ENCODE data around the gene CD300E.
"Not testable (repeated sequence)": the region's sequence is repeated elsewhere in the genome, so short reads cannot be mapped to it uniquely, and the experiment has no call there.

Gene CD300E

DNA sequence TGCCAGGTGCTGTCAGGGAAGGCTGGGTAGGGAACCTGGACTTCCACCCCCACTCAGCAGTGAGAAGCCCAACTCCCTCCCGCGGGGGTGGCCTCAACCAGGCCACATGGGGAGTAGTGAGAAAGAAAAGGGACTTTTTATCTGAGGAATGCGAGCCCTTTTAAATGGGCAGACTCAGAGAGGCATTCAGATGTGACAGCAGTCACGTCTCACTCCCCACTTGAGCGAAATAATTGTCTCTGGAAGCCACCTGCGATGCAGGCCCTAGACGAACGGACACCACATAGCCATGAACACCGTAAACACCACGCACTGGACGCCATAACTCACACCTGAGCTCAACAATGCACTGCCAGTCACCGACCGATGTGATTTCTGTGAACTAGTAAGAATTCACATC is 11.9 kb upstream of the CD300E start:
- no peak for DNase-seq (ENCODE audit: low read depth, low spot score)

DNA sequence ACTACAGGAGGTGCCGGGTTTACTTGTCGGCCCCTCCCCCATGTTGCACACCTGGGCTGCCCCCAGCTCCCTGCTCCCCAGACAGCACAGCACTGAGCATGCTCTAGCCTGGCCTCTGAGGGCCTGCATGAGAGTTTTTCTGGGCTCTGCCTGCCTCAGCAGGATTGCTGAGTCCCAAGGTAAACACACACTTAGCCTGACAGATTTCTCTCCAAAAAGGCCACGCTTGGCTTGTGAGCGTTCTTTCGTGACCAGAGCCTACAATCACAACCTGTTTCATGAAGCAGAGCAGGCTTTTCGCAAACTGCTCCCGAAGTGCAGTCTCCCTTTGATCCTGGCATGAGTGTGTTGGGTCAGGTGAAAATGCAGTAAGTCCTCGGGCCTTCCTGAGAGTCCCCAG is 9.8 kb upstream of the CD300E start:
- DNase-seq (ENCODE audit: low read depth, low spot score): no peak

DNA sequence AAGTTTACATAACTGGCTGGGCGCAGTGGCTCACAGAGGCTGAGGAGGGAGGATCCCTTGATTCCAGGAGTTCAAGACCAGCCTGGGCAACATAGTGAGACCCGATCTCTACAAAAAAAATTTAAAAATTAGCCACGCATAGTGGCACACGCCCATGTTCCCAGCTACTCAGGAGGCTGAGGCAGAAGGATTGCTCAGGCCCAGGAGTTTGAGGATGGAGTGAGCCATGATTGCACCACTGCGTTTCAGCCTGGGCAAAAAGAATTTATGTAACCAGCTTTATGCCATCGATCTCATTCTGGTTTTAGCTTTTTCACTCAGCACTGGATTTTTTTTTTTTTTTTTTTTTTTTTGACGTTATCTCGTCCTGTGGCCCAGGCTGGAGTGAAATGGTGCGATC is 9.1 kb upstream of the CD300E start:
- DNase-seq (ENCODE audit: low read depth, low spot score): no peak

DNA sequence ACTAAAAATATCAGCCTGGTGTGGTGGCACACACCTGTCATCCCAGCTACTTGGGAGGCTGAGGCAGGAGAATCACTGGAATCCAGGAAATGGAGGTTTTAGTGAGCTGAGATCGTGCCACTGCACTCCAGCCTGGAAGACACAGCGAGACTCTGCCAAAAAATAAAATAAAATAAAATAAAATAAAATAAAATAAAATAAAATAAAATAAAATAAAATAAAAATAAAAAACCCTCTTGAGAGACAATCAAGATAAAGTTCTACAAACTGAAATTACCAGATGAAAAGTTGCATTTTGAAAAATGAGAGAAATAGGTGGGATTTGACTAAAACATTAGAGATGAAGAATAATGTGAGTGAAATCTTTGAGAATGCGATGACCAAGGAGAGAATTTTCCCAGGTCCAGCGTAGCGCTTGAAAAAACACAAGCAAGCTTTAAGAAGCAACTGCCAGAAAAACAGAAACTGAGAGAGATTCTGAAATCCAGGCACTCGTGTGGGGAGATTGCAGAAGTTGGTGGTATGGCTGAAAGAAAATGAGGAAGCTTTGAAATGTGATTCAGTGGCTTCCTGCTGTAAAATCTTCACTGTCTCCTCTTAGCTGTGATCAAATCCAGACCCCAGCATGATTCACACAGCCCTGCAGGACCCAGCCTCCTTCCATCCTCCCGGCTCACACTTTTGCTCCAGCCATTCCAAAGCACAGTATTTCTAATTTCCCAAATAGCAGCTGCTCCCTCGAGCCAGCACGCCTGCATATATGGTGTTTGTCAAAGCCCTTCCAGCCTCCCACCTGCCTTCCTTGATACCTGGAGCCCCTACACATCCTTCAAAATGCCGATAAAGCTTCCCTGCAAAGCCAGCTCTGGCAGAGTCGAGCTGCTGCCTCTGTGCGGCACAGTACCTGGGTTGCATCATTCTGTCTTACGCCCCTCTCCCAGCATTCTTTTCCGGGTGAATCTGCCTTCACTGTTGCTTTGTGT is 8.2 kb upstream of the CD300E start:
- DNase-seq (ENCODE audit: low read depth, low spot score): no peak

DNA sequence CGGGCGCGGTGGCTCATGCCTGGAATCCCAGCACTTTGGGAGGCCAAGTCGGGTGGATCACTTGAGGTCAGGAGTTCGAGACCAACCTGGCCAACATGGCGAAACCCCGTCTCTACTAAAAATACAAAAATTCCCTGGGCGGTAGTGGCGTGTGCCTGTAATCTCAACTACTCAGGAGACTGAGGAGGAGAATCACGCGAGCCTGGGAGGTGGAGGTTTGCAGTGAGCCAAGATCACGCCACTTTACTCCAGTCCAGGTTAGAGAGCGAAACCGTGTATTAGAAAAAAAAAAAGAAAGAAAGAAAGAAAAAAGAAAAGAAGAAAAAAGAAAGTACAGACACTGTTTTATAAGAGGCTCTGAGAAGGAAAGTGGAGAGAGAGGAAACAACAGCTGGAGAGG is 6.7 kb upstream of the CD300E start:
- DNase-seq (ENCODE audit: low read depth, low spot score): not testable (repeated sequence)

DNA sequence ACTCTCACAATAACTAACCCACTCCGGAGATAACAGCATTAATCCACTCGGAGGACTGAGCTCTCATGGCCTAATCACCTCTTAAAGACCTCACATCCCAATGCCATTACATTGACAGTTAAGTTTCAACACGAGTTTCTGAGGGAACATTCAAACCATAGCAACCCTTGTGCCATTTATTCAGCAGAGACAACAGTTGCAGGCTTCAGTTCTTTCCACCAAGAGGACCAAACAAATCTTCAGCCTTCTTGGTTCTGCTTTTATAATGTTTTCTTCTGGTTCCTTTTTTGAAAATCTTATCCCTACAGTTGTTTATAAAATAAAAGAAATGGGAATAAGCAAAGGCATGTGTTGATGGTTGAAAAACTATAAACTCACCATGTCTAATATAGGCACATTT is 2.1 kb upstream of the CD300E start:
- DNase-seq (ENCODE audit: low read depth, low spot score): no peak

DNA sequence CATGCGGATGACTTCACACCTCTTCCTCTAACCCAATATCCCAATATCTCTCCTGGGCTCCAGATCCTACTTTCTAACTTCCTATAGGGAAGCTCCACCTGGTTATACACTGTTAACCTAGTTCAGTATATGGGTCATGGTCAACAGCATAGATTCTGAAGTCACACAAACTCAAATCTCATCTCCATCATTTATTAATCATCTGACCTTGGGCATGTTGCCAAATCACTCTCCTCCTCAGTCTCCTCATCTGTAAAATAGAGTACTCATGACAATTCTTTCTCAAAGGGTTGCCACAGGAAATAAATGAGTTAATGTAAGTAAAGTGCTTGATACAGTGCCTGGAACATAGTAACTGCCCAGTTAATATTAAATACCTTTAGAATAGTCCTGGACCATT is 593 bp upstream of the CD300E start:
- no peak for DNase-seq (ENCODE audit: low read depth, low spot score)

DNA sequence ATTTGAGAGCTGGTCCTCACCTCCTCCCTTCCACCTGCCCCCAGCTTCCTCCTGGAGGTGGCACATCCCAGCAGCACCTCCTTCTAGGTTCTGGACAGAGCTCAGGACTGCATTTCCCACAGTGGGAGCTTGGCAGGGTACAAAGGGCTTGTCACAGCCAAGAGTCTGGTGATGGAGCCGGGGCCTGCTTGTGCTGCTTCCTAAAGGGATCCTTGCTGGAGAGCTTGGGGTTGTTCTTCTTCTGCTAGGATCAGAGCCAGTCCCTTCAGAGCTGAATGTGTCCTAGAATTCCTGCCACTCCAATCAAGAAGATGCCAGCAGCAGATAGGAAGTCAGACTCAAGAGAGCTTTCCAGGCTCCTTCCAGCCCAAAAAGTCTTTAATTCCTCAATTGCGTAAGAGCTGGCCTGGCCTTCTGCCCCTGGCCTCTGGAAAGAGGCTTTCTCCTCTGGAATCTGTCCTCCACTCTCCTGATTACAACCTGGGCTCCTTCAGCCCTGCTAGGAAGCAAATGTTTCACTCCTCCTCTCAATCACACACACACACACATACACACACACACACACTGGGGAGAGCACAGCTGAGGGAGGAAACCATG is 4.4 kb downstream of the CD300E start:
- DNase-seq (ENCODE audit: low read depth, low spot score): no peak

DNA sequence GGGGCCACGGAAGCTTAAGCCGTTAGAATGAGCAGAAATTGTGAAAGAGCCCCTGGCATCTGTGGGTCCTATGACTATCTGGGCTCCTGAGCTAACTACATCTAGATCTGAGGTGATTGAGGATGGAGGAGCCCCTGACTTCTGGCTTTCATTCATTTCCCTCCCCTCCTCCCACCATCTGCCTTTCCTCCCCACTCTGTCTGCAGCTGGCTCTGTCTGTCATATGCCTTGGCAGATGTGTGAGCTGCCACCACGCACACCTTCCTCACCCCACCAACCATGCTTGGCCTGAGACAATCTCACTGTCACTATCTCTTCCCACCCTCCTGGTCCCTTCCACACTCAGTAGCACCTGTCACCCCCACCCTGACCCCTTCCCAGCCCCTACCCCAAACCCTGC is 5.1 kb downstream of the CD300E start:
- DNase-seq (ENCODE audit: low read depth, low spot score): no peak

DNA sequence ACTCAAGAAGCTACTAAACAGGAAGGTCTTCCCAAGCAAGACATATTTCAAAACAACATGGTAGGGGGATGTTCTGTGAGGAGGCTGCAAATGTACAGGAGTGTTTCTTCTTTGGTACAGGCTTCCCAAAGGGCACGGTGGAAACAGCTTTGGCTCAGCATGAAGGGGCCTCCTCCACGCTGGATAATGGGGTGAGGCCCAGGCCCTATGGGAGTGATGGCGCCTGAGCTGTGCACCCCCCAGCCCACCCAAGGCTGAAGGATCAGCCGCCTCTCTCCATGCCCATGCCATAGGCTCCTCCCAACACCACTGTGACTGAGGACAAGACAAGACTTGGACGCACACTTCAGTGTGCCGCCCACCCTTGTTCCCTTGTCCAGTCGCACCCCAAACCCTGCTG is 6.8 kb downstream of the CD300E start:
- no peak for DNase-seq (ENCODE audit: low read depth, low spot score)

DNA sequence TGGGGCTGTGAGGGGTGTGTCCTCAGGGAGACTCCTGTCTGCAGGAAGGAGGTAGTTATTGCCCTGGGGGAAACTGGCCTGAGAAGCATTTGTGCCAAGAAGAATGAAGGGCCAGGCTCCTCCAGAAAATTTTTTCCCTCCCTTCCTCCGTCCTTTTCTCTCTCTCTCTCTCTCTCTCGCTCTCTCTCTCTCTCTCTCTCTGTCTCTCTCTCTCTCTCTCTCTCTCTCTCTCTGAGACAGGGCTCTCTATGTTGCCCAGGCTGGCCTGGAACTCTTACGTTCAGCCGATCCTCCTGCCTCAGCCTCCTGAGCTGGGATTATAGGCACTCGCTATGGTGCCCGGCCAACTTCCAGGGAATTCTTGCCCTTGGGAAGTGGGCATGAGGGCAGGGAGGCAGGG is 11.5 kb downstream of the CD300E start:
- no peak for DNase-seq (ENCODE audit: low read depth, low spot score)

DNA sequence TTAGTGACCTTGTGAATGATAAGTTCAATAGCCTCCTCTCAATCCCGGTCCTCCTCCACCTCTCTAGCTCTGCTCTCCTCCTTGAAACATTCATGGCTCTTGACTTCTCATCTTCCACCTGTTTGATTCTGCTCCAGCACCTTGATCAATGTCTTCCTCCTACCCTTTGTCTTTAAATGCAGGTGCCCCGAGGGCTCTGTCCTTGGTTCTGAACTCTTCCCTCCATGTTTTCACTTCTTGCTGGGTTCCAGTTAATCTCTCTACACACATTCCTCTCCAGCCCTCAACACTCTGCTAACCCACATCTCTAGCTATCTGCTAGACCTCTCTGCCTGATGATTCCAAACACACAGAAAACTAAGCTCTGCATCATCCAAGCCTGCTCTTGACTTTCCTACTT is 13.4 kb downstream of the CD300E start:
- DNase-seq (ENCODE audit: low read depth, low spot score): no peak

DNA sequence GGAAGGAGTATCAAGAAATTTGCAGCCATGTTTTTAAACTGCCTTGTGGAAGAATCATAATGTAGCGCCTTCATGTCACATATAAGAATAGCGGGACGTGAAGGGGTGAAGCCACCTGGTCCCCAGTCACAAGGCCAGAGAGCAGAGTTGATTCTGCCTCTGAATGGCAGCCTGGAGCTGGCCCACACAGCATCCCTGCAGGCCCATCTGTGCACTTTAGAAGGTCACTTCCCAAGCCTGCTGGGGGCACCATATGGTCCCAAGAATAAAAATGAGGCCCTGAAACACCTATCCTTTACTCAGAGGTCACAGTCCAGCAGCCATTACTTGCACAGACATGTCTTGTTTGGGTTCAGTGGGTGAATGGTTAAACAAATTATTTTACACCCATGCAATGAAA is 15.0 kb downstream of the CD300E start:
- DNase-seq (ENCODE audit: low read depth, low spot score): no peak

DNA sequence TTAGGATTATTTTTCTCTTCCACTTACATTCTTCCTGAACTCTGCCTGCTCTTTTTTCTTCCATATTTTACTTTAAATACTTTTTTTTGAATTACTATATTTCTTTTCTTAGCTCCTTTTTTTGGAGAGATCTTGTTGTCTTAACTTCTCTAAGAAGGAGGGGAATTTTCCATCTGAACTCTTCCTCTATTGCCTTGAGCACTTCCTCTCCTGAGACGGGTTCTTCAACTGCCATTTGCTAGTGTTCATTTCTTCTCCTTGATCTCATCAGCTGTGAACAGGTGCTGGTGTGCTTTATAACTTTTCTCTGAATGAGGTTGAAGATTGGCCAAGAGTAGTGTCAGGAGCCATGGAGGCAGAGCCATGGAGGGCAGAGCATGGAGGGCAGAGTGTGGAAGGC is 16.3 kb downstream of the CD300E start:
- no peak for DNase-seq (ENCODE audit: low read depth, low spot score)

DNA sequence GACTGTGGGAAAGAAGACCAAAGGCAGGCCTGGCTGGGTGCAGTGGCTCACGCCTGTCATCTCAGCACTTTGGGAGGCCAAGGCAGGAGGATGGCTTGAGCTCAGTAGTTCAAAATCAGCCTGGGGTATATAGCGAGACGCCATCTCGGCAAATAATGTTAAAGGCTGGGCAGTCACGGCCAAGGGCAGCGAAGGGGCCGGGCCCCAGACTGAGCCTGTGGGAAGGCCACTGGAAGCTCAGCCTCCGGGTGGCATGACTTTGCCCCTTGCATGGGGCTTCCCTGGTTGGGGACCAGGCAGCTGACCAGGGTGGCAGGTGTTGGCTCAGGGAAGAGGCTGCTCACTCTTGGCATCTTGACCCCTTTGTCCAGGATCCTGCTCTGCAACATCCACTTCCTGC is 17.5 kb downstream of the CD300E start:
- no peak for DNase-seq (ENCODE audit: low read depth, low spot score)

DNA sequence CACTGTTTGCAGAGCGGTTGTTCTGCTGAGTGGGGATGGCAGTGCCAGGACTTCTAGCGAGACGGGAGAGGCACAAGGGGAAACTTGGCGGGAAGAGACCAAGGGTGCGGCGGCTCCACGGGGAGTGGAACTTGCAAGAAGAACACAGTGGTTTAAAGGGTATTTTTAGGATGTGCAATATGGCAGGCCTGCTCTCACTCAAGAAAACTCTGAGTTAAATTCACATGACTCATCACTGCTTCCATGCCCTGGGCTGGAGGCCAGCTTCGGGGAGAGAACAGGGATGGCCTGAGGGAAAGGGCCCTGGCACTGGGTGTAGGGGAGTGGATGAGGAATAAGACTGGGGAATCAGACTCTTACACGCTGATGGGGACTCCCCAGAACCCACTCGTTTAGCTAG is 18.2 kb downstream of the CD300E start:
- DNase-seq (ENCODE audit: low read depth, low spot score): no peak

DNA sequence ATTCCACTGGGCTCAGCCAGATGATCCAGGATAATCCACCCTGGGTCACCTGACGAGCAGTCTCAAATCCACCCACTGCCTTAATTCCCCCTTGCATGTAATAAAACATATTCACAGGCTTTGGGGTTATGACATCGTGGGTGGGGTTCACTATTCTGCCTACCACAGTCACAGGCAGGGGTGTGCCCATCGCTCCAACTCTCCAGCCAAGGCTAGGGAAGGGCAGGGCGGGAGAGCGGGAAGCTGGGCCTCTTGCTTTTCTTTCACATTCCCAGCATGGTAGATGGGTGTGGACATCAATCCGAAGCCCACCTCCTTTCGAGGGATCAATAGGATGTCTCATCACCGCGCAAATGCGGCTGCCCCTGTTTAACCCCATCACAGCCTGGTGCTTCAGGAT is 18.8 kb downstream of the CD300E start:
- no peak for DNase-seq (ENCODE audit: low read depth, low spot score)

DNA sequence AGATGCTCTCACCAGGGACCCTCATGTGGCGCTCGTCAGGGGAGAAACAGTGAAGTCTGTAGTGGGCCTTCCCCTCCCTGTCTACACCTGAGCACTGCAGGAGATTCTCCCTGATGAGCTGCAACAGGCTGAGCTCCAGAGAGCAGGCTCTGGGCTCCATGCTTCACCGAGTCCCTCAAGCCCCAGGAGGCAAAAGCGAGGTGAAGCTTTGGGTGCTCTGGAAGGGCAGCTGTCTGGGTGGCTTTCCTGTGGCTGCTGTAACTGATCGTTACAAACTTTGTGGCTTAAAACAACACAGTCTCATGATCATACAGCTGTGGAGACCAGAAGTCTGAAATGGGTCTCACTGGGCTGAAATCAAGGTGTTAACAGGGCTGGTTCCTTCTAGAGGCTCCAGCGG is 19.3 kb downstream of the CD300E start:
- DNase-seq (ENCODE audit: low read depth, low spot score): no peak

DNA sequence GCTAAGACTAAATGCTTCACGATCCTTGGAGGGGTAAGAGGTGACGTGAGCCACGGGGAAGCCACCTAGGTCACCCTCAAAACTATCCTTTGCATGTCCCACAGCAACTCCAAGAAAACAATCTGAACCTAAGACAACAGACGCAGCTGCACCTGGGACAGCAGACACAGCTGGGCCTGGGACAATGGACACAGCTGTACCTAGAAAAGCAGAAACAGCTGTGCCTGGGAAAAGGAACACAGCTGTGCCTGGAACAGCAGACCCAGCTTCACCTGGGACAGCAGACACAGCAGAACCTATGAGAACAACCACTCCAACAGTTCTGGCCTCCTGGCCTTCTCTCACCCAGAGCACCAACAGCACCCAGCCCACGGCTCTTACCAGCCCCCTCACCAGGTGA is 19.8 kb downstream of the CD300E start:
- no peak for DNase-seq (ENCODE audit: low read depth, low spot score)

DNA sequence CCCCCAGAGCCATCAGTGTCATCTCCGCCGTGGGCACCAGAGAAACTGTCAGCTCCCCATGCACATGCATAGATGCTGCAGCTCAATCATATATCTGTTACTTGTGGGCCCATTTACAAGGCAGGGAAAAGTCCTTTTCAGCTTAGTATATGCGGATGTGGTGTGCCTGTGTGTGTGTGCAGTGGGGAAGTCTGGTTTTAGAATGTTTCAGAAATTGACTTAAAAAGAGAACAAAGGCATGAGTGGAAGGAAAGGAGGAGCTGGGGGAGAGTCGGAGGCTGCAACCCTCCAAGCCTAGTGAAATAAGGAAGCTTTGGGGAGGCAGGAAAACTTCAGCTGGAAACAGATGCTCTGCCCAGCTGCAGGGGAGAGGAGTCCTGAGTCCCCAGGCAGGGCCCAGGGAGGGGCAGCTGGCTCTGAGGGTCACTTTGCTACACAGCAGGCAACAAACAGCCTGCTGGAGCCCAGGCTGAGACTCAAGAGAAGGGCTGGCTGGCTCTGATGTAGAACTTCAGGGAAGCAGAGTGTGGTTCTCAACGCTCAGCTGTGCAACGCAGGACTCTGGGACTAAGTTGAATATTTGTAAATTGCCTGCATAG is 20.4 kb downstream of the CD300E start:
- no peak for DNase-seq (ENCODE audit: low read depth, low spot score)

DNA sequence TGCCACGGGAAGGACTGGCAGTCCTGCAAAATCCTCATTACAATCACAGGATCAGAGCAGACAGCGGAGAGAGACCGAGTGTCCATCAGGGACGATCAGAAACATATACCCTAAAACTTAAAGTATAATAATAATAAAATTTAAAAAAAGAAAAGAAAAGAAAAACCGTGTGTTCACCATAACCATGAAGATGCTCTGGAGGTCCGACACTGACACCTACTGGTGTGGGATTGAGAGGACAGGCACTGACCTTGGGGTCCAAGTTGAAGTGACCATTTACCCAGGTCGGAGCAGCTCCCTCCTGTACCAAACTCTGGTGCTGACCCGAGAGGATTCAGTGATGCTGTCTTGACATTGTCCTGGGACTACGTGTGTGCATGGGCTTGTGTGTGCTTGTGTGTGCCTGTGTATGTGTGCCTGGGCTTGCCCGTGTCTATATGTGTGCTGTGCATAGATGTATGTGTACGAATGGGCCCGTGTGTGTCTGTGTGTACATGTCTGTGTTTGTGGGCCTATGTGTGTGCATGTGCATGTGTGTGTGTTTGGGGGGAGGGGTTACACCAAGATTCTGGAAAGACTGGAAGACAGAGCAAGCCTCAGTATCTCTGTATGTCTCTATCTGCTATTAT is 21.5 kb downstream of the CD300E start:
- no peak for DNase-seq (ENCODE audit: low read depth, low spot score)

DNA sequence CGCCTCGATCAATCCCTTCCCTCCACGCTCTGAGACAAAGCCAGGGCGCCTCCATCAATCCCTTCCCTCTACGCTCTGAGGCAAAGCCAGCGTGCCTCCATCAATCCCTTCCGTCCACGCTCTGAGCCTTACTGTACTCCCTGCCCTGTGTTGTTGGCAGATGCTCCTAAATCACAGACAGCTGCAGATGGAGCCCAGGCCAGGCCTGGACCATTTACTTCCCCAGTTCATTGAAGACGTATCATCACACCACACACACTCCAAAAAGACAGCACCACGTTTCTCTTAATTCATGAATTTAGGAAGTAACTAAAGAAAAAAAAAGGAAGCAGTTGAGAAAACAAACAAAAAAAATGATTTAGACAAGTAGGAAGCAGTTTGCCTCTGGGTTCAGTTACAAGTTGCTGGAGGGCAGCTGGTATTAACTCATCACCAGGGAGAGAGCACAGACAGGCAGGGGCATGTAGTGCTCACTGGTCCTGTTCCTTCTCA is 24.0 kb downstream of the CD300E start:
- DNase-seq (ENCODE audit: low read depth, low spot score): no peak
